ENCODE measurements around the gene VAV2. TPM values are rescaled to one million over a fixed set of nuclear protein-coding genes. Genes with fewer than 3 reads are reported as not detected.

The VAV2 gene
- polyA plus RNA-seq, 1 of the 3 experiments (the other 2 are of a cell fraction), result 14.9 TPM

- CTCF ChIA-PET, result interaction anchor here (0.6 to 7.3 kb wide), 58 partner anchors 8 to 450 kb away, joined by 3 to 236 read pairs (median 6); partner anchors contain the start of genes BRD3OS and SARDH
- peaks cover 38% of the 10 kb centered on the region for H4K20me1 ChIP-seq (ENCODE audit: insufficient read depth)
- H3K9me3 ChIP-seq, result no peaks in the 10 kb centered on the region
- no peaks in the 10 kb centered on the region for H3F3A ChIP-seq (replicated peaks; ENCODE audit: insufficient read depth)
- peak overlapping the region; percentile 75 to 87 for H3K4me3 ChIP-seq (ENCODE audit: low read depth in 2 of 2, low read length in 1 of 2)
- H3K27ac ChIP-seq (ENCODE audit: low read depth in 2 of 2, low read length in 1 of 2), result peak overlapping the region; percentile 82 to 93
- peak overlapping the region; percentile 88 for H3K9ac ChIP-seq
- H3K27me3 ChIP-seq (ENCODE audit: insufficient read depth), result no peaks in the 10 kb centered on the region
- 4% methylated on average over 5 of the region's 74 CpGs for WGBS (ENCODE audit: low lambda C conversion rate)
- H2AFZ ChIP-seq (ENCODE audit: low read depth), result peak overlapping the region; percentile 56; the same call in 1 of the 2 replicates
- POLR2A ChIA-PET, result interaction anchor here (0.6 to 2.2 kb wide), 12 partner anchors 13 to 255 kb away, joined by 3 to 8 read pairs (median 3); partner anchors contain the start of gene SARDH
- DNase-seq, result peak; percentile 94
- peaks cover 50% of the 10 kb centered on the region for H3K79me2 ChIP-seq (ENCODE audit: insufficient read depth)
- no peaks in the 10 kb centered on the region for H3K36me3 ChIP-seq (replicated peaks in 1 of 2; ENCODE audit: control insufficient read depth in 1 of 2, insufficient read depth in 2 of 2, low read length in 1 of 2)
- H3K9me2 ChIP-seq, result no peaks in the 10 kb centered on the region
- peak overlapping the region; percentile 100 for H3K4me2 ChIP-seq
- H3K4me1 ChIP-seq (ENCODE audit: control insufficient read depth in 1 of 2, insufficient read depth in 2 of 2, low read depth in 1 of 2, low read length in 1 of 2), result peaks cover 6 to 34% of the 10 kb centered on the region in 2 experiments; a peak in 3 of 4 replicates
- no peak for TF ChIP-seq JUND (IDR thresholded peaks at IDR 0.05)
- TF ChIP-seq TCF12 (IDR thresholded peaks at IDR 0.05), result no peak
- TF ChIP-seq ZBTB33 (IDR thresholded peaks at IDR 0.05; ENCODE audit: borderline replicate concordance, low read depth), result no peak
- no peak for TF ChIP-seq RFX5 (IDR thresholded peaks at IDR 0.05; ENCODE audit: low read length)
- no peak for TF ChIP-seq CHD2 (IDR thresholded peaks at IDR 0.05; ENCODE audit: low read length, partially characterized antibody)
- TF ChIP-seq NFIC (IDR thresholded peaks at IDR 0.05; ENCODE audit: borderline replicate concordance), result no peak
- TF ChIP-seq POLR2AphosphoS5 (IDR thresholded peaks at IDR 0.05; ENCODE audit: low read depth, low read length), result peak; percentile 52
- TF ChIP-seq IRF3 (IDR thresholded peaks at IDR 0.05; ENCODE audit: low read depth, low read length), result no peak
- peak; percentile 32; the same call in 1 of the 2 replicates for TF ChIP-seq GABPA (IDR thresholded peaks at IDR 0.05; ENCODE audit: low read depth)
- TF ChIP-seq TAF1 (IDR thresholded peaks at IDR 0.05; ENCODE audit: borderline replicate concordance, low read depth, low read length), result peak; percentile 24; the same call in 1 of the 2 replicates
- peak; percentile 42; the same call in 1 of the 2 replicates for TF ChIP-seq SIN3A (IDR thresholded peaks at IDR 0.05; ENCODE audit: borderline replicate concordance, low read depth, low read length)
- no peak for TF ChIP-seq TEAD4 (IDR thresholded peaks at IDR 0.05; ENCODE audit: borderline replicate concordance, insufficient read depth)
- no peak for TF ChIP-seq USF2 (IDR thresholded peaks at IDR 0.05; ENCODE audit: borderline replicate concordance, low read depth, low read length)
- no peak for TF ChIP-seq EZH2phosphoT487 (IDR thresholded peaks at IDR 0.05; ENCODE audit: borderline replicate concordance, low read depth)
- TF ChIP-seq EP300 (IDR thresholded peaks at IDR 0.05; ENCODE audit: borderline replicate concordance in 1 of 2, low read depth in 1 of 2, low read length in 1 of 2), result no peak
- TF ChIP-seq, protein P1, sequence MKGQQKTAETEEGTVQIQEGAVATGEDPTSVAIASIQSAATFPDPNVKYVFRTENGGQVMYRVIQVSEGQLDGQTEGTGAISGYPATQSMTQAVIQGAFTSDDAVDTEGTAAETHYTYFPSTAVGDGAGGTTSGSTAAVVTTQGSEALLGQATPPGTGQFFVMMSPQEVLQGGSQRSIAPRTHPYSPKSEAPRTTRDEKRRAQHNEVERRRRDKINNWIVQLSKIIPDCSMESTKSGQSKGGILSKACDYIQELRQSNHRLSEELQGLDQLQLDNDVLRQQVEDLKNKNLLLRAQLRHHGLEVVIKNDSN (IDR thresholded peaks at IDR 0.05; ENCODE audit: borderline replicate concordance, low read depth), result no peak
- TF ChIP-seq RXRA (IDR thresholded peaks at IDR 0.05; ENCODE audit: borderline replicate concordance, low read depth), result no peak
- peak; percentile 60; the same call in 1 of the 2 replicates for TF ChIP-seq MAX (IDR thresholded peaks at IDR 0.05; ENCODE audit: low read depth)
- TF ChIP-seq RAD21 (IDR thresholded peaks at IDR 0.05; ENCODE audit: low read length), result peak; percentile 50
- TF ChIP-seq ELF1 (IDR thresholded peaks at IDR 0.05), result 0 out of 2 replicates have a peak, but pooled peaks have one; percentile 23
- 0 out of 2 replicates have a peak, but pooled peaks have one; percentile 2 for TF ChIP-seq YY1 (IDR thresholded peaks at IDR 0.05; ENCODE audit: low read depth)
- TF ChIP-seq MEF2A (IDR thresholded peaks at IDR 0.05; ENCODE audit: borderline replicate concordance, low read depth), result no peak
- TF ChIP-seq CTCF (IDR thresholded peaks at IDR 0.05), result peak; percentile 63
- TF ChIP-seq NRF1 (IDR thresholded peaks at IDR 0.05; ENCODE audit: low read depth, low read length), result peak; percentile 33; the same call in 1 of the 2 replicates
- no peak for TF ChIP-seq GATA2 (CRISPR knock-in tag; IDR thresholded peaks at IDR 0.05)
- TF ChIP-seq FOXM1 (IDR thresholded peaks at IDR 0.05; ENCODE audit: low read depth), result no peak
These were observed 883 bp upstream of the VAV2 start for GRCh38 chr9:133992780-133993634.

Measured in SK-N-SH (cell line).